Inflammatory macrophage treated with lipopolysaccharide for 4 hours (primary cell): ENCODE data around the gene SLC30A2.

Experiments used
- DNase-seq: peaks from one replicate; pipeline ENCODE4 v3.0.0-alpha.2; 2020

The SLC30A2 gene

GRCh38 chr1:26069941-26070295 lies 24.0 kb upstream of the SLC30A2 start:
- DNase-seq, result no peak

- no peak for DNase-seq
Observed at GRCh38 chr1:26067432-26067911, 21.6 kb upstream of the SLC30A2 start, which contains the start of gene TRIM63. TRIM63 (minus strand) TSS chr1:26067630; CDS start chr1:26067494, 136 bp downstream.

- no peak for DNase-seq
Observed at GRCh38 chr1:26066857-26067256, 20.9 kb upstream of the SLC30A2 start.

- no peak for DNase-seq
Observed at GRCh38 chr1:26066160-26066559, 20.2 kb upstream of the SLC30A2 start.

- no peak for DNase-seq
Observed at GRCh38 chr1:26064553-26064952, 18.6 kb upstream of the SLC30A2 start.

- no peak for DNase-seq
Observed at GRCh38 chr1:26060832-26061574, 15.1 kb upstream of the SLC30A2 start.

- no peak for DNase-seq
Observed at GRCh38 chr1:26059906-26060305, 14.0 kb upstream of the SLC30A2 start.

- no peak for DNase-seq
Observed at GRCh38 chr1:26058052-26058595, 12.2 kb upstream of the SLC30A2 start.

GRCh38 chr1:26057189-26057588 lies 11.3 kb upstream of the SLC30A2 start:
- no peak for DNase-seq

- no peak for DNase-seq
Observed at GRCh38 chr1:26055041-26055440, 9.1 kb upstream of the SLC30A2 start.

- DNase-seq, result no peak
Observed at GRCh38 chr1:26053718-26054560, 8.0 kb upstream of the SLC30A2 start.

GRCh38 chr1:26050248-26050640 lies 4.3 kb upstream of the SLC30A2 start:
- DNase-seq, result no peak

GRCh38 chr1:26049531-26050247 lies 3.8 kb upstream of the SLC30A2 start:
- peak; percentile 39 for DNase-seq

- DNase-seq, result no peak
Observed at GRCh38 chr1:26047278-26047874, 1.5 kb upstream of the SLC30A2 start.

GRCh38 chr1:26046246-26047095 lies 553 bp upstream of the SLC30A2 start:
- no peak for DNase-seq

GRCh38 chr1:26044971-26045721 lies 772 bp downstream of the SLC30A2 start:
- no peak for DNase-seq

GRCh38 chr1:26044414-26044813 lies 1.5 kb downstream of the SLC30A2 start:
- no peak for DNase-seq

GRCh38 chr1:26043765-26044164 lies 2.2 kb downstream of the SLC30A2 start:
- DNase-seq, result no peak

- DNase-seq, result no peak
Observed at GRCh38 chr1:26041978-26042377, 3.9 kb downstream of the SLC30A2 start.

GRCh38 chr1:26041401-26041800 lies 4.5 kb downstream of the SLC30A2 start:
- DNase-seq, result no peak

GRCh38 chr1:26038904-26039303 lies 7.0 kb downstream of the SLC30A2 start:
- no peak for DNase-seq
